Stimulated activated CD4-positive, alpha-beta T cell treated with anti-CD3 and anti-CD28 coated beads, Interleukin-15, amount 100 ng/mL, for 24 hours (primary cell): ENCODE data around the gene FGF5.
A peak's percentile ranks its signal among the peaks of the same experiment; 100 is the strongest.
"Not testable (repeated sequence)": the region's sequence is repeated elsewhere in the genome, so short reads cannot be mapped to it uniquely, and the experiment has no call there.

Experiments
- DNase-seq: peaks from one replicate; pipeline ENCODE4 v3.0.0-alpha.2; 2020

FGF5 gene

GRCh38 chr4:80302616-80303223 is 36.3 kb downstream of the FGF5 start:
- DNase-seq = no peak

- DNase-seq = no peak
These were observed 39.0 kb downstream of the FGF5 start for GRCh38 chr4:80305466-80305865.

- no peak for DNase-seq
These were observed 39.8 kb downstream of the FGF5 start for GRCh38 chr4:80306260-80306659.

DNA sequence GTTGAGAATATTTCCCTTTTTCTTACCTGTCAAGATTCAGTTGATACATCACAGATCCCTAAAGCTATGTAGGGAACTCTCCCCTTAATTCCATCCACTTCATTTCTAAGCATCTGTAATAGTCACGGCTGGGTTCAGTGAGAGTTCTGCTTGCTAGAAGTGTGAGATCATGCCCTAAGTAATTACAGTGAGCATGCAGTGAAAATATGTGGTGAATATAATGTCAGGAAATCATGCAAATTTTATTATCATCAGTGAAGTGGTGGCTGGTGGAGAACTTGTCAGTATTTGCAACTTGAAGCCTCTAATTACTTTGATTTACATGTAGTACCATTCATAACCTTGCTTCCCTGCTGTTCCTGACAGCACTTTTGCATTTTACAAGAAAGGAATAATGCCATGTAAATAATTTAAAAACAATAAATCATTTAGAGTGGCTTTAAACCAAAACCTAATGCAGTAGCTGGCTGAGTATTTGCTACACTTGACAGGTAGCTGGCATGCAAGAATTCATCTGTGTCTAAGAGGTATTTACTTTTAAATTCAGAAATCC is 40.8 kb downstream of the FGF5 start:
- DNase-seq = no peak

DNA sequence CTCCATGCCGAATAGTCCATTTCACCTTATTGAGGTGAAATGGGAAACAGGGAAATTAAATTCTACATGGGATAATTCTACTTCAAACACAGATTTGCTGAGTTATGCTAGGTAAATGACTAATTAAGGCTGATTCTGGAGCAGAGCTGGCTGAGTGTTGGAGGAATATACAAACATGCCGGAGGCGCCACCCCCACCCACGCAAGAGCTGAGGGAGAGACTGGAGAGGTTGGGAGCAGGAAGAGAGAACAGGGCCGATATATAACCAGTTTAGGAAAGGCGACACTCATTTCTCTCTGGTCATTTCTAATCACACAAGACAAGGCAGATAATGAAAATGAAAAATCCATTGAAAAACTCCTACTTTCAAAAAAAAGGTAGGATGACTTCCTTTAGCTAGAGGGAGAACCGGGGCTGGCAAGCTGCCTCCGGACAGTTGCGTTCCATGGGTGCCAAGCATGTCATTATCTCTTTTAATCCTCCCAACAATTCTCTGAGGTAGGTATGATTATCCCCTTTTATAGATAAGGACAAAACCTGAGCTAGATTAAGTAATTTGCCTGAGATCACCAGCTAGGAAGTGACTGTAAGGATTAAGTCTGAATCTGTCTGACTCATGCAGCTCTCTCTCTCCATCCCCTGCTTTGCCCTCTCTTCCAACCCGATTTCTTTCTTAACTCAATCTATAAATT is 41.5 kb downstream of the FGF5 start:
- DNase-seq = no peak

GRCh38 chr4:80308466-80308822 is 42.0 kb downstream of the FGF5 start:
- DNase-seq = no peak

GRCh38 chr4:80309294-80310004 is 43.0 kb downstream of the FGF5 start:
- no peak for DNase-seq

GRCh38 chr4:80311130-80311529 is 44.7 kb downstream of the FGF5 start:
- DNase-seq = no peak

DNA sequence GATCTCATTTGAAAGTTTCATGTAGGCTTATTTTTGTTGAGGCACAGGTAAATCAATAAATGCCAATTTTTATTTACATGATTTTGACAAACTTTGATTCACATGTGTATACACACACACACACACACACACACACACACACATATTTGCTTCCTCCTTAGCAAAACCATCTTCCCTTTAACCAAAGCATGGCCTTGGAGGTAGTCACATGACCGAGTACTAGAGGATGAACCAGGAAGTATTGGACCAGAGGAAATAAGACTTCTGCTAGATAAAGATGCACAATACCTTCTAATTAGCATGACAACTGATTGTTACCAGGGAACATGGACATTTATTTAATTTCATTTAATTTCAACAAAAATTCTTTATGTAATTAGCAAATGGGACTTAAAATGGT is 45.7 kb downstream of the FGF5 start:
- no peak for DNase-seq

DNA sequence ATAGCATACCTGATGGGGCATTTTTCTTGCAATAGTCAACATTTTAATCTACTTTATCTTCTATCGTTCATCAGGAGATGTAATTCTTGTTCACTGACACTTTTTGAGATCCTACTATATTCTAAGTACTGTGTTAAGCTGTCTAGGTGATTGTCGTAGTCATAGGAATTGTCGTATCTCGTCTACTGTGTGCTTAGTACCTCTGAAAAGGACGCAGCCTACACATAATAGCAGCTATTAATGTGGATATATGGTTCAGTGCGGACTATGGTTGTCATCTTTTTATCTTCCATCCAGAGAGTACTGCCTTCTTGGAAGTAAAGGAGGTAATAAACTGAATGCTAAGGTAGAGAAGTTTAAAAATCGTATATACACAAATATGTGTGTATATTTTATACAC is 47.2 kb downstream of the FGF5 start:
- no peak for DNase-seq

DNA sequence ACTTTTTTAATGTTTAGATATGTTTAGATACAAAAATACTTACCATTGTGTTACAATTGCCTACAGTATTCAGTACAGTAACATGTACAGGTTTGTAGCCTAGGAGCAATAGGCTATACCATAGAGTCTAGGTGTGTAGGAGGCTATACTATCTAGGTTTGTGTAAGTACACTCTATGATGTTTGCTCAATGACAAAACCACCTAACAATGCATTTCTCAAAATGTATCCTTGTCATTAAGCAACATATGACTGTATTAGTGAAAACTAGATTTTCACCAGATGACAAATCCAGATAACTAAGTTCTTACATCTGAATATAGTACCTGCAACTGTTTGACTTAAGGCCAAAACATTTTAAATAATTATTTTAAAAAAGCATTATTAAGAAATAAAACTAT is 49.4 kb downstream of the FGF5 start:
- DNase-seq = not testable (repeated sequence)

DNA sequence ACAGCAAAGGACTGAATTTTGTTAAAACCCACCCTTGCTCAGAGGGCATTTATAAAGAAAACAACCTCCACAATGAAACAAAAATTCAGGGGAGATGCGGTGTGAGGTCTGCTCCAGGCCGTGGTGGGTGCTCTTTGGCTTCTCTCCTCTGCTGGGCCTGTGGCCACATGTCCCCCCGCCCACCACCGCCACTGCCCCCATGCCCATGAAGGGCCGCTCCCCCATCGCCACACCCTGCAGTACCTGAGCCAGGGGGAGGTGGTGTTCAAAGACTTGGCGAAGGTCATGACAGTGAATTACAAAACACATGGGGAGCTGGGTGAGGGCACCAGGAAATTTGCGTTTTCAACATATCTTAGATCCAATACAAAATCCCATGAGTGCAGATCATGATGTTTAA is 54.9 kb downstream of the FGF5 start:
- no peak for DNase-seq

GRCh38 chr4:80321776-80322175 is 55.3 kb downstream of the FGF5 start:
- DNase-seq = no peak

DNA sequence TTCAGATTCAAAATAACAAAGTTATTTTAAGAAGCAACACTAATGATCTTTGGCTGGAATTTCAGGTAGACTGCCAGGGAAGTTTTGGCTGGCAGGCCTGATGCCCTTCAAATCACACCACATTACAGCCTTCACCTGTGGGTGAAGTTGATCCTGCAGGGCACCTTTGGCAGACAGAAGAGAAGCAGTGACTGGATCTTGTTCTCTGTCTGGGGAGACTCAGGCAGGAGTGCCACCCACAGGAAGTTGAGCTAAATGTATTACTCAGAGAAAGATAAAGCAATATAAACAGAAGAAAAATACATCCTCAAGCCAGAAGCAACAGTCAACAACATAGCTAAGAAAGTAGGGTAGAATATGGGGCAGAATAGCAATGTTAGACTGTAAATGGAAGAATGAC is 56.3 kb downstream of the FGF5 start:
- DNase-seq = no peak

- DNase-seq = no peak
These were observed 57.7 kb downstream of the FGF5 start for GRCh38 chr4:80324171-80324570.

DNA sequence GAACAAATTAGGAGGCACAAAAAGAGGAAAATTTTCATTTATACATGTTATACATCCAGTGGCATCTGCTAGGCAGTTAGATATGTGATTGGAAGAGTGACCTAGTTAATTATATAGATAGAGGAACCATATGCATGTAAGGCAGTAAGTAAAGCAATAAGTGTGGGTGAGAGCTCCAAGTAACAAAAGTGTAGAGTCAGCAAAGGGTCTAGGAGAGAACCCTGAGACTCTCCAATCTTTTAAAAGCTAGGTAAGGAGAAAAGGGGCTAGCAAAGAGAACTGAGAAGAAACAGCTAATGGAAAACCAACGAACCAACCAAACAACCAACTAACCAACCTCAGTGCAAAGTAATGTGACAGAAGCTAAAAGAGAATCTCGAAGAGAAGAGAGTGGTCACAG is 65.2 kb downstream of the FGF5 start:
- DNase-seq = no peak

- DNase-seq = no peak
These were observed 66.7 kb downstream of the FGF5 start for GRCh38 chr4:80333121-80333520.

- no peak for DNase-seq
These were observed 68.1 kb downstream of the FGF5 start for GRCh38 chr4:80334568-80334967.

DNA sequence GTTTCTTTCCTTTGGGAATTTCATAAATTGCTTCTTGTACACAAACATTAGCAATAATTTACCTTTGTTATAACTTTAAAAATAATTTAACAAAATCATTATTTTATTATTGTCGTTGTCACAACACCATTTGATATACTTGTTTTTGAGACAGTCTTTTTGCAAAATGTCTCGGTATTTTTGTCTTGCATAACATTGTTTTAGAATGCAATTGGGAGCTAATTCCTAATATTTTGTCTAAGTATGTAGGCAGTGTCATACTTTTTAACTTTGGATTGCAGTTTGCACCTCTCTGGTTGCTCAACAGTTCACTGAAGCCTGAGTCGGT is 68.7 kb downstream of the FGF5 start:
- no peak for DNase-seq

GRCh38 chr4:80335554-80336358 is 69.3 kb downstream of the FGF5 start, which contains the start of gene CFAP299:
Gene CFAP299, plus strand, starts transcription at chr4:80335730.
- DNase-seq = peak; percentile 87

- peak; percentile 2 for DNase-seq
These were observed 70.1 kb downstream of the FGF5 start for GRCh38 chr4:80336582-80336981.

GRCh38 chr4:80340036-80340435 is 73.6 kb downstream of the FGF5 start:
- no peak for DNase-seq
